ENCODE measurements around the gene RMDN2. TPM values are rescaled to one million over a fixed set of nuclear protein-coding genes. Genes with fewer than 3 reads are reported as not detected.
"Not testable (repeated sequence)": the region's sequence is repeated elsewhere in the genome, so short reads cannot be mapped to it uniquely, and the experiment has no call there.

The RMDN2 gene
- total RNA-seq, 1 experiment from 2014 or later = 4.4 TPM

DNA sequence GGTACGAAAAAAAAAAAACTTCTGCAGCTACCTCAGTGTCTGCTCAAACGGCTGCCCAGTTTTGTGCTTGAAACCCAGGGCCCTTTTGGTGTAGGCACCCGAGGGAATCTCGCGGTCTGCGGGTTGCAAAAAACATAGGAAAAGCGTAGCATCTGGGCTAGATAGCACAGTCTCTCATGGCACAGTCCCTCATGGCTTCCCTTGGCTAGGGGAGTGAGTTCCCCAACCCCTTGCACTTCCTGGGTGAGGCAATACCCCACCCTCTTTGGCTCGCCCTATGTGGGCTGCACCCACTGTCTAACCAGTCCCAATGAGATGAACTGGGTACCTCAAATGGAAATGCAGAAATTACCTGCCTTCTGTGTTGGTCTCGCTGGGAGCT, 37.6 kb downstream of the RMDN2 start:
- H3K4me3 ChIP-seq (ENCODE audit: low read depth in 2 of 2, low read length in 2 of 2); H3K27ac ChIP-seq (ENCODE audit: low read length); H3K36me3 ChIP-seq (ENCODE audit: control insufficient read depth, insufficient read depth, low read length); POLR2A ChIA-PET; ATAC-seq; CTCF ChIA-PET; DNase-seq (ENCODE audit: low read depth, low spot score); BruUV-seq (replicated peaks); H3K9me3 ChIP-seq (ENCODE audit: control insufficient read depth, insufficient read depth, low read depth, low read length); intact Hi-C loops (cut with micrococcal nuclease; ENCODE audit: unreplicated experiment); H3K4me1 ChIP-seq (ENCODE audit: control insufficient read depth, insufficient read depth, low read length); H3K27me3 ChIP-seq (ENCODE audit: control insufficient read depth, insufficient read depth, low read length); in situ Hi-C loops (cut with HindIII; ENCODE audit: low pct_unique_long_range_greater_than_20kb, low sequenced_read_pairs): not testable (repeated sequence)

DNA sequence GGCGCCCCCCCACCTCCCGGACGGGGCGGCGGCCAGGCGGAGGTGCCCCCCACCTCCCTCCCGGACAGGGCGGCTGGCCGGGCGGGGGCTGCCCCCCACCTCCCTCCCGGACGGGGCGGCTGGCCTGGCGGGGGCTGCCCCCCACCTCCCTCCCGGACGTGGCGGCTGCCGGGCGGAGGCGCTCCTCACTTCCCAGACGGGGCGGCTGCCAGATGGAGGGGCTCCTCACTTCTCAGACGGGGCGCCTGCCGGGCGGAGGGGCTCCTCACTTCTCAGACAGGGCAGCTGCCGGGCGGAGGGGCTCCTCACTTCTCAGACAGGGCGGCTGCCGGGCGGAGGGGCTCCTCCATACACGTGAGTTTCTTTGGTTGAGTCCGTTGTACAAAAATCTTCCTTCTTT, 38.8 kb downstream of the RMDN2 start:
- H3K27me3 ChIP-seq (ENCODE audit: control insufficient read depth, insufficient read depth, low read length); H3K9me3 ChIP-seq (ENCODE audit: control insufficient read depth, insufficient read depth, low read depth, low read length); BruUV-seq (replicated peaks); H3K4me3 ChIP-seq (ENCODE audit: low read depth in 2 of 2, low read length in 2 of 2); DNase-seq (ENCODE audit: low read depth, low spot score); POLR2A ChIA-PET; ATAC-seq; in situ Hi-C loops (cut with HindIII; ENCODE audit: low pct_unique_long_range_greater_than_20kb, low sequenced_read_pairs); H3K27ac ChIP-seq (ENCODE audit: low read length); H3K4me1 ChIP-seq (ENCODE audit: control insufficient read depth, insufficient read depth, low read length); H3K36me3 ChIP-seq (ENCODE audit: control insufficient read depth, insufficient read depth, low read length); CTCF ChIA-PET; intact Hi-C loops (cut with micrococcal nuclease; ENCODE audit: unreplicated experiment): not testable (repeated sequence)

DNA sequence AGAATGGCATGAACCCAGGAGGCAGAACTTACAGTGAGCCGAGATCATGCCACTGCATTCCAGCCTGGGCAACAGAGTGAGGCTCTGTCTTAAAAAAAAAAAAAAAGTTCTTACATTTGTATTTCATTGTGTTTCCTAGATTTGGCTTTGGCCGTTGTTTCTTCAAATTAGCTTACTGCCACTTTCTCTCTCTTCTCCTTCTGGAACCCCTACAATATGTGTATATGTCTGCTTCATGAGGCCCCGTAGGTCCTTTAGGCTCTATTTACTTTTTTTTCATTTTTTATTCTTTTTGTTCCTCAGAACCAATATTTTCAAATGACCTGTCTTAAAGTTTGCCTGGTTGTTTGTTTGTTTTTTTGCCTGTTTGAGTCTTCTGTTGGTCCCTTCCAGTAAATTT, 41.2 kb downstream of the RMDN2 start:
- no peak for TF ChIP-seq POLR2AphosphoS5 (IDR thresholded peaks at IDR 0.05; ENCODE audit: low read depth, low read length)
- TF ChIP-seq SIN3A (IDR thresholded peaks at IDR 0.05; ENCODE audit: borderline replicate concordance, insufficient read depth, low read depth, low read length) = no peak
- ChIA-PET CTCF (no interaction called here), POLR2A (interaction anchor here (0.6 kb wide), 1 partner anchor 545 kb away, joined by 4 read pairs; no protein-coding TSS in a partner anchor)
- ATAC-seq (no peak), DNase-seq (ENCODE audit: low read depth, low spot score) (no peak)
- in situ Hi-C loops (cut with HindIII; ENCODE audit: low pct_unique_long_range_greater_than_20kb, low sequenced_read_pairs) = no loop called here
- H3K27me3 ChIP-seq (ENCODE audit: control insufficient read depth, insufficient read depth, low read length) = no peaks in the 10 kb centered on the region
- no peak overlapping the region for H3K4me3 ChIP-seq (ENCODE audit: low read depth in 2 of 2, low read length in 2 of 2)
- no peaks in the 10 kb centered on the region; the same call in 1 of the 2 replicates for H3K4me1 ChIP-seq (ENCODE audit: control insufficient read depth, insufficient read depth, low read length)
- no peaks in the 10 kb centered on the region for H3K9me3 ChIP-seq (ENCODE audit: control insufficient read depth, insufficient read depth, low read depth, low read length)
- BruUV-seq (replicated peaks) = no TSS peak
- intact Hi-C loops (cut with micrococcal nuclease; ENCODE audit: unreplicated experiment) = no loop called here
- no peak overlapping the region for H3K27ac ChIP-seq (ENCODE audit: low read length)
- no peaks in the 10 kb centered on the region for H3K36me3 ChIP-seq (ENCODE audit: control insufficient read depth, insufficient read depth, low read length)

DNA sequence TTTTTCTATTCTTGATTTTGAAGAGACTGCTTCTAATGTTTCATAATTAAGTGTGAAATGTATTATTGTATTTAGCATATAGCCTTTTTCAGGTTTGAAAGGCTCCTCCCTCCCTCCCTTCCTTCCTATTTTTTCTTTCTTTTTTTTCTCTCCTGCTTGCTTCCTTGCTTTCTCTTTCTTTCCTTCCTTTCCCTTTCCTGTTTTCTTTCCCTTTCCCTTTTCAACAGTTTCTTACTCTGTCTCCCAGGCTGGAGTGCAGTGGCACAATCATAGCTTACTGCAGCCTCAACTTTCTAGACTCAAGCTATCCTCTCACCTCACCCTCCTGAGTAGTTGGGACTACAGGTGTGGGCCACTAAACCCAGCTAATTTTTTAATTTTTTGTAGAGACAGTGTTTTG, 44.6 kb downstream of the RMDN2 start:
- Histone ChIP-seq H3K36me3 (ENCODE audit: control insufficient read depth, insufficient read depth, low read length) (no peaks in the 10 kb centered on the region), H3K4me1 (ENCODE audit: control insufficient read depth, insufficient read depth, low read length) (no peaks in the 10 kb centered on the region; the same call in 1 of the 2 replicates), H3K4me3 (ENCODE audit: low read depth in 2 of 2, low read length in 2 of 2) (no peak overlapping the region), H3K9me3 (ENCODE audit: control insufficient read depth, insufficient read depth, low read depth, low read length) (no peaks in the 10 kb centered on the region), H3K27ac (ENCODE audit: low read length) (no peak overlapping the region), H3K27me3 (ENCODE audit: control insufficient read depth, insufficient read depth, low read length) (0 out of 2 replicates have a peak, but pooled peaks cover 2% of the 10 kb centered on the region)
- no peak for ATAC-seq
- ChIA-PET POLR2A (no interaction called here), CTCF (no interaction called here)
- intact Hi-C loops (cut with micrococcal nuclease; ENCODE audit: unreplicated experiment) = no loop called here
- no peak for TF ChIP-seq SIN3A (IDR thresholded peaks at IDR 0.05; ENCODE audit: borderline replicate concordance, insufficient read depth, low read depth, low read length)
- TF ChIP-seq, protein P1, sequence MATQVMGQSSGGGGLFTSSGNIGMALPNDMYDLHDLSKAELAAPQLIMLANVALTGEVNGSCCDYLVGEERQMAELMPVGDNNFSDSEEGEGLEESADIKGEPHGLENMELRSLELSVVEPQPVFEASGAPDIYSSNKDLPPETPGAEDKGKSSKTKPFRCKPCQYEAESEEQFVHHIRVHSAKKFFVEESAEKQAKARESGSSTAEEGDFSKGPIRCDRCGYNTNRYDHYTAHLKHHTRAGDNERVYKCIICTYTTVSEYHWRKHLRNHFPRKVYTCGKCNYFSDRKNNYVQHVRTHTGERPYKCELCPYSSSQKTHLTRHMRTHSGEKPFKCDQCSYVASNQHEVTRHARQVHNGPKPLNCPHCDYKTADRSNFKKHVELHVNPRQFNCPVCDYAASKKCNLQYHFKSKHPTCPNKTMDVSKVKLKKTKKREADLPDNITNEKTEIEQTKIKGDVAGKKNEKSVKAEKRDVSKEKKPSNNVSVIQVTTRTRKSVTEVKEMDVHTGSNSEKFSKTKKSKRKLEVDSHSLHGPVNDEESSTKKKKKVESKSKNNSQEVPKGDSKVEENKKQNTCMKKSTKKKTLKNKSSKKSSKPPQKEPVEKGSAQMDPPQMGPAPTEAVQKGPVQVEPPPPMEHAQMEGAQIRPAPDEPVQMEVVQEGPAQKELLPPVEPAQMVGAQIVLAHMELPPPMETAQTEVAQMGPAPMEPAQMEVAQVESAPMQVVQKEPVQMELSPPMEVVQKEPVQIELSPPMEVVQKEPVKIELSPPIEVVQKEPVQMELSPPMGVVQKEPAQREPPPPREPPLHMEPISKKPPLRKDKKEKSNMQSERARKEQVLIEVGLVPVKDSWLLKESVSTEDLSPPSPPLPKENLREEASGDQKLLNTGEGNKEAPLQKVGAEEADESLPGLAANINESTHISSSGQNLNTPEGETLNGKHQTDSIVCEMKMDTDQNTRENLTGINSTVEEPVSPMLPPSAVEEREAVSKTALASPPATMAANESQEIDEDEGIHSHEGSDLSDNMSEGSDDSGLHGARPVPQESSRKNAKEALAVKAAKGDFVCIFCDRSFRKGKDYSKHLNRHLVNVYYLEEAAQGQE (IDR thresholded peaks at IDR 0.05; ENCODE audit: insufficient read depth in 1 of 2, low read depth in 2 of 2, low read length in 1 of 2) = no peak
- TF ChIP-seq, protein P2, sequence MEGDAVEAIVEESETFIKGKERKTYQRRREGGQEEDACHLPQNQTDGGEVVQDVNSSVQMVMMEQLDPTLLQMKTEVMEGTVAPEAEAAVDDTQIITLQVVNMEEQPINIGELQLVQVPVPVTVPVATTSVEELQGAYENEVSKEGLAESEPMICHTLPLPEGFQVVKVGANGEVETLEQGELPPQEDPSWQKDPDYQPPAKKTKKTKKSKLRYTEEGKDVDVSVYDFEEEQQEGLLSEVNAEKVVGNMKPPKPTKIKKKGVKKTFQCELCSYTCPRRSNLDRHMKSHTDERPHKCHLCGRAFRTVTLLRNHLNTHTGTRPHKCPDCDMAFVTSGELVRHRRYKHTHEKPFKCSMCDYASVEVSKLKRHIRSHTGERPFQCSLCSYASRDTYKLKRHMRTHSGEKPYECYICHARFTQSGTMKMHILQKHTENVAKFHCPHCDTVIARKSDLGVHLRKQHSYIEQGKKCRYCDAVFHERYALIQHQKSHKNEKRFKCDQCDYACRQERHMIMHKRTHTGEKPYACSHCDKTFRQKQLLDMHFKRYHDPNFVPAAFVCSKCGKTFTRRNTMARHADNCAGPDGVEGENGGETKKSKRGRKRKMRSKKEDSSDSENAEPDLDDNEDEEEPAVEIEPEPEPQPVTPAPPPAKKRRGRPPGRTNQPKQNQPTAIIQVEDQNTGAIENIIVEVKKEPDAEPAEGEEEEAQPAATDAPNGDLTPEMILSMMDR (IDR thresholded peaks at IDR 0.05) = no peak
- TF ChIP-seq TCF7L2 (IDR thresholded peaks at IDR 0.05; ENCODE audit: low read depth, low read length) = no peak
- TF ChIP-seq POLR2AphosphoS5 (IDR thresholded peaks at IDR 0.05; ENCODE audit: low read depth, low read length) = no peak
- BruUV-seq (replicated peaks) = no TSS peak
- no peak for DNase-seq (ENCODE audit: low read depth, low spot score)
- in situ Hi-C loops (cut with HindIII; ENCODE audit: low pct_unique_long_range_greater_than_20kb, low sequenced_read_pairs) = no loop called here
